Right lobe of liver (tissue), 4 donors: ENCODE results near the gene TCEA3.

Experiments used
- POLR2A ChIP-seq: fragments of 450-650 bp; IDR thresholded peaks from one replicate; pipeline ENCODE4 v1.6.1; 2017; ENCODE audit warnings: antibody characterized with exemption, mild to moderate bottlenecking
- TF ChIP-seq, protein P1 (sequence below), 4 donors: fragments of 200-600 bp in 3 of 4; fragments of 450-650 bp in 1 of 4; IDR thresholded peaks; one replicate each; pipeline versions ENCODE4 v1.5.1 to v1.8.0; 2016 to 2022; ENCODE audit warnings: antibody characterized with exemption in 4 of 4, mild to moderate bottlenecking in 2 of 4
- donor health status: DM: no; HTN: no; CAD: no.
- donor health status: DM: no; HTN: no; CAD: no.
- donor health status: DM: no; HTN: yes; CAD: no.

DNA sequence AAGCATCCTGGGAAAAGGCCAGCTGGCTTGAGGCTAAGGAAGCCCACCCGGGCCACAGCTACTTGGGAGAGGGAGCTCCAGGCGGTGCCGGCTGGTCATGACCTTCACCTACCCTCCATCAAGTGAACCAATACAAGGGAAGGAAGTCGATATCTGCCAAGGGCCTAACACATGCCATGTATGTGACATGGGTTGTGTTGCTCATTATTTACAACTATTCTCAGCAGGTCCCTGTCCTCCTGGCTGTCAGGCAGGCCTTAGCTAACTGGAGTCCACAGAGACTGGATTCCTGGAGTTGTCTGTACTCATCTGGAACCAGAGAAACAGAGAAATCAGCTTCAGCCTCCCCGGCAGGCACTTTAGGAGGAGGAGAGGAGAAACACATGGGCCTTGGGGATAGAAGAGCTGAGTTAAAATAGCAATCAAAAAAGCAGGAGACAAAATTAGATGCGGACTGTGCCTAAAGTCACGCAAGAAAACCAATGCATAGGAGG, 15.7 kb downstream of the TCEA3 start:
- TF ChIP-seq, protein P1, sequence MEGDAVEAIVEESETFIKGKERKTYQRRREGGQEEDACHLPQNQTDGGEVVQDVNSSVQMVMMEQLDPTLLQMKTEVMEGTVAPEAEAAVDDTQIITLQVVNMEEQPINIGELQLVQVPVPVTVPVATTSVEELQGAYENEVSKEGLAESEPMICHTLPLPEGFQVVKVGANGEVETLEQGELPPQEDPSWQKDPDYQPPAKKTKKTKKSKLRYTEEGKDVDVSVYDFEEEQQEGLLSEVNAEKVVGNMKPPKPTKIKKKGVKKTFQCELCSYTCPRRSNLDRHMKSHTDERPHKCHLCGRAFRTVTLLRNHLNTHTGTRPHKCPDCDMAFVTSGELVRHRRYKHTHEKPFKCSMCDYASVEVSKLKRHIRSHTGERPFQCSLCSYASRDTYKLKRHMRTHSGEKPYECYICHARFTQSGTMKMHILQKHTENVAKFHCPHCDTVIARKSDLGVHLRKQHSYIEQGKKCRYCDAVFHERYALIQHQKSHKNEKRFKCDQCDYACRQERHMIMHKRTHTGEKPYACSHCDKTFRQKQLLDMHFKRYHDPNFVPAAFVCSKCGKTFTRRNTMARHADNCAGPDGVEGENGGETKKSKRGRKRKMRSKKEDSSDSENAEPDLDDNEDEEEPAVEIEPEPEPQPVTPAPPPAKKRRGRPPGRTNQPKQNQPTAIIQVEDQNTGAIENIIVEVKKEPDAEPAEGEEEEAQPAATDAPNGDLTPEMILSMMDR (IDR thresholded peaks at IDR 0.05) = no peak
- no peak for TF ChIP-seq POLR2A
